Thyroid gland (tissue), 4 donors: Measurements from ENCODE around the gene SCAPER. TPM values are rescaled to one million over a fixed set of nuclear protein-coding genes. Genes with fewer than 3 reads are reported as not detected.

Experiments used
- DNase-seq, 2 donors: peaks; one replicate each; pipeline ENCODE4 v3.0.0-alpha.2; 2019
- H3K27ac ChIP-seq, 3 donors: fragments of 200-600 bp; sonication (generic); 1 replicate in 2 of 3; 2 replicates in 1 of 3; pipeline ENCODE4 v1.5.1; 2016 to 2019; ENCODE audit warnings: mild to moderate bottlenecking in 1 of 3, moderate library complexity in 1 of 3
- H3K27me3 ChIP-seq: fragments of 200-600 bp; sonication (generic); one replicate; pipeline ENCODE4 v1.5.1; 2019
- H3K36me3 ChIP-seq, 2 donors: fragments of 200-600 bp; sonication (generic); one replicate each; pipeline ENCODE4 v1.5.1; 2016 to 2019
- H3K4me1 ChIP-seq, 2 donors: fragments of 200-600 bp; sonication (generic); one replicate each; pipeline ENCODE4 v1.5.1; 2017 to 2019
- H3K4me3 ChIP-seq, 3 donors: fragments of 200-600 bp; sonication (generic); replicated peaks in 1 of 3; 1 replicate in 2 of 3; 2 replicates in 1 of 3; pipeline ENCODE4 v1.5.1; 2016; ENCODE audit warnings: mild to moderate bottlenecking in 1 of 3
- H3K9me3 ChIP-seq: fragments of 200-600 bp; sonication (generic); one replicate; pipeline ENCODE4 v1.5.1; 2017
- POLR2A ChIP-seq, 2 donors: fragments of 450-650 bp; IDR thresholded peaks; one replicate each; pipeline ENCODE4 v1.6.1; 2017; ENCODE audit warnings: antibody characterized with exemption in 2 of 2, mild to moderate bottlenecking in 2 of 2, moderate library complexity in 1 of 2
- WGBS, 2 donors: methylation state at CpG; one replicate each; pipeline ENCODE4 v1.1.5; 2017; 5-methylcytosine and 5-hydroxymethylcytosine counted together
- intact Hi-C: fragments of 100-400 bp; cut with DNase I; formaldehyde crosslinking; loops from one replicate; pipeline ENCODE4 v1.15.1; 2023
- total RNA-seq, 4 donors: library from RNA; depleted of rRNA; stranded (reverse); fragments of >200 nt; gene quantifications; one replicate each; pipeline ENCODE4 v1.2.3, GENCODE V29; 2016
- TF ChIP-seq, protein P1 (sequence below), 6 experiments: fragments of 200-600 bp in 3 of 6; fragments of 450-650 bp in 3 of 6; sonication (generic) in 3 of 6; IDR thresholded peaks; one replicate each; pipeline ENCODE4 v1.5.1; 2016 to 2019; ENCODE audit warnings: antibody characterized with exemption in 6 of 6, mild to moderate bottlenecking in 2 of 6, inconsistent platforms in 1 of 6, moderate library complexity in 1 of 6

SCAPER gene
- total RNA-seq, 4 donors from 2014 or later: 45.2 to 90.8 (median 63.6) TPM

DNA sequence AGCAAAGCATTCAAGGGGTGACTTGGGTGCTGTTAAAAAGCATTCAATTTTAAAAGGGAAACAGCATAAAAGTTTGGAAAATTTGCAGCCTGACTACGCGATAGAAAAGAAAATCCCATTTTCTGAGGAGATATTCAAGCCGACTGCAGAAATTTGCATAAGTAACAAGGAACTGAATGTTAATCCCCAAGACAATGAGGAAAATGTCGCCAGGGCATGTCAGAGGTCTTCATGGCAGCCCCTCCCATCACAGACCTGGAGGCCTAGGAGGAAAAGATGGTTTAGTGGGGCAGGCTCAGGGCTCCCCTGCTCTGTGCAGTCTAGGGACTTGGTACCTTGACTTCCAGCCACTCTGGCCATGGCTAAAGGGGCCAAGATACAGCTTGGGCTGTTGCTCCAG lies 475.5 kb downstream of the SCAPER start:
- no peak overlapping the region for H3K27ac ChIP-seq
- TF ChIP-seq POLR2A (IDR thresholded peaks at IDR 0.05): no peak
- TF ChIP-seq, protein P1, sequence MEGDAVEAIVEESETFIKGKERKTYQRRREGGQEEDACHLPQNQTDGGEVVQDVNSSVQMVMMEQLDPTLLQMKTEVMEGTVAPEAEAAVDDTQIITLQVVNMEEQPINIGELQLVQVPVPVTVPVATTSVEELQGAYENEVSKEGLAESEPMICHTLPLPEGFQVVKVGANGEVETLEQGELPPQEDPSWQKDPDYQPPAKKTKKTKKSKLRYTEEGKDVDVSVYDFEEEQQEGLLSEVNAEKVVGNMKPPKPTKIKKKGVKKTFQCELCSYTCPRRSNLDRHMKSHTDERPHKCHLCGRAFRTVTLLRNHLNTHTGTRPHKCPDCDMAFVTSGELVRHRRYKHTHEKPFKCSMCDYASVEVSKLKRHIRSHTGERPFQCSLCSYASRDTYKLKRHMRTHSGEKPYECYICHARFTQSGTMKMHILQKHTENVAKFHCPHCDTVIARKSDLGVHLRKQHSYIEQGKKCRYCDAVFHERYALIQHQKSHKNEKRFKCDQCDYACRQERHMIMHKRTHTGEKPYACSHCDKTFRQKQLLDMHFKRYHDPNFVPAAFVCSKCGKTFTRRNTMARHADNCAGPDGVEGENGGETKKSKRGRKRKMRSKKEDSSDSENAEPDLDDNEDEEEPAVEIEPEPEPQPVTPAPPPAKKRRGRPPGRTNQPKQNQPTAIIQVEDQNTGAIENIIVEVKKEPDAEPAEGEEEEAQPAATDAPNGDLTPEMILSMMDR (IDR thresholded peaks at IDR 0.05): no peak
- no peaks in the 10 kb centered on the region for H3K36me3 ChIP-seq
- 94 to 96% methylated on average over 4 of the region's 4 CpGs for WGBS, 2 donors
- no peaks in the 10 kb centered on the region for H3K4me1 ChIP-seq
- no peak overlapping the region for H3K4me3 ChIP-seq
- H3K27me3 ChIP-seq: no peaks in the 10 kb centered on the region
- H3K9me3 ChIP-seq: no peaks in the 10 kb centered on the region
- intact Hi-C loops: no loop called here
- no peak for DNase-seq

DNA sequence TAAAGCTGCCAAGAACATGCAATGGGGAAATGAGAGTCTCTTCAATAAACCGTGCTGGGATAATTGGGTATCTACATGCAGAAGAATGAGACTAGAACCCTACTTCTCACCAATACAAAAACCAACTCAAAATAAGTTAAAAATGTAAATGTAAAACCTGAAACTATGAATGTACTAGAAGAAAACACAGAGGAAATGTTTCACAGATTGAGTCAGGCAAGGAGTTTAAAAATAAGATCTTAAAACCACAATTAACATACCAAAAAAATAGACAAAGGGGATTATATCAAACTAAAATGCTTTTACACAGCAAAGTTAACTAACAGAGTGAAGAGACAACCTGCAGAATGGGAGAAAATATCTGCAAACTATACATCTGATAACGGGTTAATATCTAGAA lies 478.2 kb downstream of the SCAPER start:
- DNase-seq: no peak
- Histone ChIP-seq H3K27me3 (no peaks in the 10 kb centered on the region), H3K36me3 (no peaks in the 10 kb centered on the region), H3K4me3 (no peak overlapping the region), H3K9me3 (no peaks in the 10 kb centered on the region), H3K4me1 (no peaks in the 10 kb centered on the region), H3K27ac (no peak overlapping the region)
- intact Hi-C loops: no loop called here
- no peak for TF ChIP-seq POLR2A (IDR thresholded peaks at IDR 0.05)
- TF ChIP-seq, protein P1 (IDR thresholded peaks at IDR 0.05): no peak
- WGBS, 2 donors: 76 to 100% methylated on average over 2 of the region's 2 CpGs

DNA sequence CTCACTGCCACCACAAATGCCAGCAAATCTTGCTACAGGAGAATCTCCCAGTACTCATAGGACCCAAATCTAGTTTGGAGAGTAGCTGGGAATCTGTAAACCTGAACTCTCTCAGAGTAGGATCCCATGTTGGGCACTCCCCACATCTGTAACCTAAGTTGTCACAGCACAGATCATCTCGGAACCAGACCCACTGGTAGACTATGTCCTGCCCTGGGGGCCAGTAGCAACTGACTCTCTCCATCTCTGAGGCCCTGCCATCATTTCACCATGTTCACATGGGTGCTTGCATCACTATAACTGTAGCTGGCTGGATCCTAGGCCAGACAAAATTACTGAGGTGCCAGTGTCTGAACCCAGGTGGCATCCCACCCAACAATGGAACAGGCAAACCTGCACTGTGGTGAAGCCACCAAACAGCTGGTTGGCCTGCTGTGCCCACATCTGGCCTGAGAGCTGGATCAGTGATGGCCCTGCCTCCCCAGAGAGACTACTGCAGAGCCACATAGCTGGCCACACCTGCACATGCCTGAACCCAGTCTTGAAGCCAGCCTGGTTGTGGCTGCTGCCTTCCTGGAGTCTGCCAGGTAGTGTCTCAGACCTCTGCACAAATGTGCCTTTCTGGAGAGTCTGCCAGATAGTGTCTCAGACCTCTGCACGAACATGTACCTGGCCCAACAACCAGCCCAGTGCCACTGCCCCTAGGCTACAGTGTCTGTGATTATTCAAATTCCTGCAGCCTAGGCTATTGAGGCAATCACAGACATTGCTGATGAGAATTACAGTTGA lies 486.6 kb downstream of the SCAPER start:
- no peaks in the 10 kb centered on the region for H3K27me3 ChIP-seq
- WGBS, 2 donors: 82 to 100% methylated on average over 1 to 2 of the region's 2 CpGs
- no peak for TF ChIP-seq POLR2A (IDR thresholded peaks at IDR 0.05)
- TF ChIP-seq, protein P1 (IDR thresholded peaks at IDR 0.05): no peak
- DNase-seq: no peak
- intact Hi-C loops: no loop called here
- no peaks in the 10 kb centered on the region for H3K36me3 ChIP-seq
- no peaks in the 10 kb centered on the region for H3K9me3 ChIP-seq
- no peak overlapping the region for H3K27ac ChIP-seq
- no peak overlapping the region for H3K4me3 ChIP-seq
- H3K4me1 ChIP-seq: no peaks in the 10 kb centered on the region

DNA sequence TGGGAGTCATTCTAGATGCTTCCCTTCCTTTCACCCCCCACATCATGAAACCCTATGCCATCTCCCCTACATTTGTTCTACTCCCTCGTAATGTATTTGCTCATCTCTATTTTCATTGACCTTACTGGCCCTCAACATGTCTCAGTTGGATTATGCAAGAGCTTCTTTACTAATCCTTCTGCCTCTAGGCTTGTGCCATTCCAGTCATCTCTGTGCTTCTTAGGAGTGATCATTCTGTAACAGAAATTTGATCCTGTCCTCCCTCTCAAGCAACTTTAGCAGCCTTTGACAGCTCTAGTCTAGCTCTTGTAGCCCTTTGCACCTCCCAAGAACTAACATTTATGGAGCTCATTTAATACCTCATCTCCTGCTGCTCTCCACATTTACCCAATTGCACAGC lies 503.9 kb downstream of the SCAPER start:
- H3K4me1 ChIP-seq: peaks cover 0 to 6% of the 10 kb centered on the region in 2 donors
- H3K9me3 ChIP-seq: no peaks in the 10 kb centered on the region
- WGBS, 2 donors: 90 to 94% methylated on average over 1 of the region's 1 CpG
- no peak overlapping the region for H3K27ac ChIP-seq
- no peak for DNase-seq
- no peak for TF ChIP-seq POLR2A (IDR thresholded peaks at IDR 0.05)
- TF ChIP-seq, protein P1 (IDR thresholded peaks at IDR 0.05): no peak
- no peaks in the 10 kb centered on the region for H3K36me3 ChIP-seq
- no peak overlapping the region for H3K4me3 ChIP-seq
- no peaks in the 10 kb centered on the region for H3K27me3 ChIP-seq
- intact Hi-C loops: no loop called here

DNA sequence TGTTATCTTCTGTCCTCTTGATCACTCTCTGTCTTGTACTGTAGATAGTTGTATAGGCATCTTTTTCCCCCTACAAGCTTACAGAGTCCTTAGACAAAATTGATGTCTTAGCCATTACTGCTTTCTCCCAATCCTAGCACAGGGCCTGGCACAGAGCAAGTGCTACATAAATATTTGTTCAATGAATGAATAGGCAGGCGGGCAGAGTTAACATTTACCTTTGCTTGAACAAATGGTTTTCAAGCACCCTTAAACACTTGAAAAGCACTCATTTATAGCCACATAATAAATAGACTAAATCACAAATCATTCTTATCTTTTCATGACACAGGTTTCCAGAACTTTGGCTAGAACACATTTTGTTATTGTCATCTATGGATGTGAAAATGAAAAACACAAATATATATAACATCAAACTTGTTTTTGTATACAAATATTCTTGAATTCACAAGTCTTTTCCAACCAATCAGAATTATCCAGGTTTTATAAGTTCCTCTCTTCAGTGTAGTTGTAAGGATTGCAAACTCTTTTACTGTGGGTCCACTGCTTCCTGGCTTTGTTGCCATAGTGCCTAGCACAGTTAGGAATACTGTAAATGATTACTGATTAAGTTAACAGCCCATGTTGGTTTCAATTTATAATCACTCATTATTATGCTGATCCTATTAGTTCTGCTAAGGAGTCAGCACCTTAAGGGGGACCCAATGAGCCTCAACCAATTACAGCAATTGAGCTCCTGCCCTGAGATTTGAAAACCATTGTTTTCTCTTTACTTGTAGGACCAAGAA lies 506.6 kb downstream of the SCAPER start:
- intact Hi-C loops: no loop called here
- Histone ChIP-seq H3K4me3 (no peak overlapping the region), H3K36me3 (no peaks in the 10 kb centered on the region), H3K27ac (no peak overlapping the region), H3K4me1 (peaks cover 0 to 6% of the 10 kb centered on the region in 2 donors), H3K27me3 (no peaks in the 10 kb centered on the region), H3K9me3 (no peaks in the 10 kb centered on the region)
- WGBS, 2 donors: 39% methylated on average over 1 of the region's 1 CpG
- TF ChIP-seq, protein P1 (IDR thresholded peaks at IDR 0.05): no peak
- no peak for DNase-seq
